Peyer's patch (tissue), 4 donors: ENCODE data around the gene CARD10. TPM values are rescaled to one million over a fixed set of nuclear protein-coding genes. Genes with fewer than 3 reads are reported as not detected.

Experiments used
- DNase-seq, 3 donors: peaks; one replicate each; pipeline ENCODE4 v3.0.0-alpha.2; 2017 to 2019
- H3K27ac ChIP-seq, 4 donors: fragments of 200-600 bp; sonication (generic); one replicate each; pipeline ENCODE4 v1.5.1; 2016 to 2019
- H3K27me3 ChIP-seq, 2 donors: fragments of 200-600 bp; sonication (generic); one replicate each; pipeline ENCODE4 v1.5.1; 2019
- H3K36me3 ChIP-seq, 3 donors: fragments of 200-600 bp; sonication (generic); one replicate each; pipeline ENCODE4 v1.5.1; 2016 to 2019
- H3K4me1 ChIP-seq, 4 donors: fragments of 200-600 bp; sonication (generic); one replicate each; pipeline ENCODE4 v1.5.1; 2016 to 2019
- H3K4me3 ChIP-seq, 4 donors: fragments of 200-600 bp; sonication (generic); 1 replicate in 3 of 4; 2 replicates in 1 of 4; pipeline ENCODE4 v1.5.1; 2016 to 2019; ENCODE audit warnings: mild to moderate bottlenecking in 1 of 4
- H3K9me3 ChIP-seq, 4 donors: fragments of 200-600 bp; sonication (generic); one replicate each; pipeline ENCODE4 v1.5.1; 2016 to 2019; ENCODE audit warnings: mild to moderate bottlenecking in 1 of 4
- POLR2A ChIP-seq, 2 donors: fragments of 450-650 bp; IDR thresholded peaks; one replicate each; pipeline ENCODE4 v1.5.1; 2017; ENCODE audit warnings: antibody characterized with exemption in 2 of 2, mild to moderate bottlenecking in 2 of 2, moderate library complexity in 2 of 2
- total RNA-seq, 4 donors: library from RNA; depleted of rRNA; stranded (reverse); fragments of >200 nt; gene quantifications; one replicate each; pipeline ENCODE4 v1.1.0, GENCODE V29; 2016
- TF ChIP-seq, protein P1 (sequence below), 6 experiments: fragments of 450-650 bp in 4 of 6; fragments of 200-600 bp in 2 of 6; sonication (generic) in 1 of 6; IDR thresholded peaks; one replicate each; pipeline ENCODE4 v1.5.1; 2017 to 2019; ENCODE audit warnings: antibody characterized with exemption in 6 of 6, mild to moderate bottlenecking in 3 of 6, moderate library complexity in 1 of 6

The CARD10 gene
- total RNA-seq, 4 donors from 2014 or later = 74.3 to 142 (median 123) TPM

- Histone ChIP-seq H3K9me3 (no peaks in the 10 kb centered on the region), H3K27me3 (no peaks in the 10 kb centered on the region), H3K36me3 (peaks cover 0 to 17% (median 0%) of the 10 kb centered on the region in 3 donors), H3K4me1 (peaks cover 0 to 26% (median 8%) of the 10 kb centered on the region in 4 donors), H3K27ac (no peak overlapping the region), H3K4me3 (no peak overlapping the region)
- TF ChIP-seq, protein P1, sequence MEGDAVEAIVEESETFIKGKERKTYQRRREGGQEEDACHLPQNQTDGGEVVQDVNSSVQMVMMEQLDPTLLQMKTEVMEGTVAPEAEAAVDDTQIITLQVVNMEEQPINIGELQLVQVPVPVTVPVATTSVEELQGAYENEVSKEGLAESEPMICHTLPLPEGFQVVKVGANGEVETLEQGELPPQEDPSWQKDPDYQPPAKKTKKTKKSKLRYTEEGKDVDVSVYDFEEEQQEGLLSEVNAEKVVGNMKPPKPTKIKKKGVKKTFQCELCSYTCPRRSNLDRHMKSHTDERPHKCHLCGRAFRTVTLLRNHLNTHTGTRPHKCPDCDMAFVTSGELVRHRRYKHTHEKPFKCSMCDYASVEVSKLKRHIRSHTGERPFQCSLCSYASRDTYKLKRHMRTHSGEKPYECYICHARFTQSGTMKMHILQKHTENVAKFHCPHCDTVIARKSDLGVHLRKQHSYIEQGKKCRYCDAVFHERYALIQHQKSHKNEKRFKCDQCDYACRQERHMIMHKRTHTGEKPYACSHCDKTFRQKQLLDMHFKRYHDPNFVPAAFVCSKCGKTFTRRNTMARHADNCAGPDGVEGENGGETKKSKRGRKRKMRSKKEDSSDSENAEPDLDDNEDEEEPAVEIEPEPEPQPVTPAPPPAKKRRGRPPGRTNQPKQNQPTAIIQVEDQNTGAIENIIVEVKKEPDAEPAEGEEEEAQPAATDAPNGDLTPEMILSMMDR (IDR thresholded peaks at IDR 0.05) = no peak
- no peak for TF ChIP-seq POLR2A (IDR thresholded peaks at IDR 0.05)
- no peak for DNase-seq
Observed at GRCh38 chr22:37483050-37483449, 36.2 kb downstream of the CARD10 start.

DNA sequence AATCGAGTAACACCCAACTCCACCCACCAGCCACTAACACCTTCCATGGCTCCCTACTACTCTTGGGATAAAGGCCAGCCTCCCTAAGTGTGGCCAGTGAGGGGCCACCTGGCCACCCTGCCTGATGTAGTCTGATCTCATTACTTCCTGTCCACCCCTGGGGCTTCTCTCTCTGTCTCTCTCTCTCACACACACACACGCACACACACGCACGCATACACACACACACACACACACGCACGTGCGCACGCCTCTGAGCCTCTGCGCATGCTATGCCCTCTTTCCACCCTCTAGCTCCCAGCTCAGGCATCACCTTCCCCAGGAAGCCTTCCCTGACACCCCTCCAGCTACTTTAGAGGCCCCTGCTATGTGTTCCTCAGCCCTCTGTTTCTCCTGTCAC, 37.0 kb downstream of the CARD10 start:
- Histone ChIP-seq H3K27ac (no peak overlapping the region), H3K27me3 (no peaks in the 10 kb centered on the region), H3K36me3 (peaks cover 0 to 22% (median 0%) of the 10 kb centered on the region in 3 donors), H3K4me3 (no peak overlapping the region), H3K4me1 (peaks cover 0 to 23% (median 8%) of the 10 kb centered on the region in 4 donors), H3K9me3 (no peaks in the 10 kb centered on the region)
- TF ChIP-seq, protein P1 (IDR thresholded peaks at IDR 0.05) = no peak
- no peak for TF ChIP-seq POLR2A (IDR thresholded peaks at IDR 0.05)
- DNase-seq = no peak

DNA sequence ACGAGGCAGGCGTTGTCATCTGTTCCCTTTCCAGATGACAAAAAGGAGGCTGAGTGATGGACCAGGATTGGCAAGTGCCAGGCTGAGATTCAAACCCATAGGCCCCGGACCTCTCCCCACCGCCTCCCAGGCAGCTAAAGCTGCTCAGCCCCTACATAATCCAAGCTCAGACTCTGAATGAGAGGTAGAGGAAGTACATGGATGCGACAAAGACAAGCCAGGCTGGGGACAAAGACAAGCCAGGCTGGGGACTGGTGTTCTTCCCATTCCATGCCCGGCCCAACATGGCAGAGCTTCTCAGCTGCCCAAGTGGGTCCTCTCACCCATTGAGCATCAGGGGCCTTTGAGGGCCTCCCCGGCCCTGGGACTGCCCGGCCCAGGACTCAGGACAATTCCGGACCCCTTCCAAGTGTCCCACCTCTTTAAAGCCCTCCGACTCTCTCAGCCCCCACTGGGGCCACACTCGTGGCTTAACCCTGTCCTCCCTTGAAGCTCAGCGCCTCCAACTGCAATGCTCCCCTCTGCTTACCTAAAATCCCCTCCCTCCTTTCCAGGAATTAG, 37.8 kb downstream of the CARD10 start:
- Histone ChIP-seq H3K27me3 (no peaks in the 10 kb centered on the region), H3K9me3 (no peaks in the 10 kb centered on the region), H3K4me1 (peaks cover 0 to 14% (median 4%) of the 10 kb centered on the region in 4 donors), H3K27ac (no peak overlapping the region), H3K36me3 (peaks cover 0 to 27% (median 0%) of the 10 kb centered on the region in 3 donors), H3K4me3 (no peak overlapping the region)
- TF ChIP-seq POLR2A (IDR thresholded peaks at IDR 0.05) = no peak
- TF ChIP-seq, protein P1 (IDR thresholded peaks at IDR 0.05) = no peak
- no peak for DNase-seq

- Histone ChIP-seq H3K4me1 (peaks cover 0 to 8% (median 4%) of the 10 kb centered on the region in 4 donors), H3K4me3 (no peak overlapping the region), H3K27ac (no peak overlapping the region), H3K27me3 (no peaks in the 10 kb centered on the region), H3K36me3 (peaks cover 0 to 30% (median 0%) of the 10 kb centered on the region in 3 donors), H3K9me3 (no peaks in the 10 kb centered on the region)
- TF ChIP-seq POLR2A (IDR thresholded peaks at IDR 0.05) = no peak
- TF ChIP-seq, protein P1 (IDR thresholded peaks at IDR 0.05) = no peak
- no peak for DNase-seq
Observed at GRCh38 chr22:37480387-37481346, 38.5 kb downstream of the CARD10 start.

DNA sequence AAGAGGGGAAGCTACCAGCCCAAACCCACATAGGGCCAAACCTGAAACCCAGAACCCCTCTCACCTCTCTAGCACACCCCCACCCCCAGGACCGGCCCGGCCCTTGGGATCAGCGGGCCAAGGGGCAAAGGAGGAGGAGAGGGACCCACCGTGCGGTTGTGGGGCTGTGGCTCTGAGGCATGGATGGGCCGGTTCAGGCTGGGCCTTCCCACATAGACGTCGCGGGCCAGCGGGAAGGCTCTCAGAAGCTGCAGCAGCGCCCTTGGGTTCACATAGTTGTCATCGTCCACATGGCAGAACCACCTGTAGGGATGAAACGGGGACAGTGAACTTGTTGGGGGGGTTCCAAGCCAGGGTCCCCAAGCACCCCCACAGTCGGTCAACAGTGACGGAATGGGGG, 40.0 kb downstream of the CARD10 start:
- no peak overlapping the region for H3K27ac ChIP-seq
- DNase-seq = no peak
- peaks cover 0 to 41% (median 0%) of the 10 kb centered on the region in 3 donors for H3K36me3 ChIP-seq
- no peaks in the 10 kb centered on the region for H3K27me3 ChIP-seq
- H3K9me3 ChIP-seq = no peaks in the 10 kb centered on the region
- TF ChIP-seq, protein P1 (IDR thresholded peaks at IDR 0.05) = no peak
- no peak for TF ChIP-seq POLR2A (IDR thresholded peaks at IDR 0.05)
- H3K4me3 ChIP-seq = no peak overlapping the region
- peaks cover 0 to 8% (median 4%) of the 10 kb centered on the region in 4 donors for H3K4me1 ChIP-seq
